ENCODE data around the gene NPC1.
"Not testable (repeated sequence)": the region's sequence is repeated elsewhere in the genome, so short reads cannot be mapped to it uniquely, and the experiment has no call there.

NPC1 gene
- 86.6 to 303 (median 239) reads per million in 17 experiments for total RNA-seq

GRCh38 chr18:23586249-23587196 lies at the start of gene NPC1:
TSS of gene NPC1 (minus strand) at chr18:23586506. CDS start at chr18:23586343, 163 bp downstream.
- DNase-seq = peak; percentile 95 to 98 (median 98)

DNA sequence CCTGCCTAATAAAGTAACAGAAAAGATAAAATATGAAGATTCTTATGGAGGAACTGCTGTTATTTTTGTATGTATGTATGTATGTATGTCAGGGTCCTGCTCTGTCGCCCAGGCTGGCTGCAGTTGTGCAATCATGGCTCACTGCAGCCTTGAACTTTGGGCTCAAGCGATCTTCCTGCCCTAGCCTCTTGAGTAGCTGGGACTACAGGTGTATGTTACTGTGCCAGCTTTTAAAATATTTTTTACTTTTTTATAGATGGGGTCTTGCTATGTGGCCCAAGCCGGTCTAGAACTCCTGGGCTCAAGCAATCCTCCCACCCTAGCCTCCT lies 49.7 kb upstream of the NPC1 start:
- no peak for DNase-seq

DNA sequence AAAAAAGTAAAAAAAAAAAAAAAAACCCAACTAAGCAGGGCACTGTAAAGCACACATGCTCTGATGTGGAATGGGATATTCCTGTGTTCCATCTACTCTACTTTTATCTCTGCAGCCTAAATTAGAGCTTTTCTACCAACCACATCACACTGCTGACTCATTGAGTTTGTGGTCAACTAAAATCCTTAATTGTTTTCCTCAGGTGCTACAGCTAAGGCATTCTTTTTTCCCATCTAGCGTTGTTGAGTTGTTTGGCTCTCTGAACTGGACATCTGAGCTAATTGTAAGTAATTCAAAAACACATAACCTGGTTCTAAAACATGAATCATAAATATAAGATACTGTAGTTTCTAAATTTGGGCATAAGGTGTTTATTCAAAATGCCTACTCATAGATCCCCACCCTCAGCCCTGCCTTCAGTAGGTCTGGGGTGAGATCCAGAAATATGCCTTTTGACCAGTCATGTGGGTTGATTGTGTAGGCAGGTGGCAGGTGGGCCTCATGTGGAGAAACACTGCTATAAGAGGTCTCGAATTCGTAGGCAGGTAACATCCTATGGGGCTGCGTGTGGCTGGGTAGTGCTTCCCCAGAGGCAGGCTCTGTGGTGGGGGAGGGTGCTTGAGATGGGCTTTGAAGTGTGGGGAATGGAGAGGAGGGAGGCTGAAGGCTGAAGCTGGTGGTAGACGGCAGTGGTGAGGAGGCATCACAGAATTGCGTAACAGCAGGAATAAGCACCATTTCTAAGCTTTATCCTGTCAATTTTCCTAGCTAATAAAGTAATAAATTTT lies 49.2 kb upstream of the NPC1 start:
- DNase-seq = no peak

GRCh38 chr18:23634692-23635091 lies 48.4 kb upstream of the NPC1 start:
- no peak for DNase-seq

DNA sequence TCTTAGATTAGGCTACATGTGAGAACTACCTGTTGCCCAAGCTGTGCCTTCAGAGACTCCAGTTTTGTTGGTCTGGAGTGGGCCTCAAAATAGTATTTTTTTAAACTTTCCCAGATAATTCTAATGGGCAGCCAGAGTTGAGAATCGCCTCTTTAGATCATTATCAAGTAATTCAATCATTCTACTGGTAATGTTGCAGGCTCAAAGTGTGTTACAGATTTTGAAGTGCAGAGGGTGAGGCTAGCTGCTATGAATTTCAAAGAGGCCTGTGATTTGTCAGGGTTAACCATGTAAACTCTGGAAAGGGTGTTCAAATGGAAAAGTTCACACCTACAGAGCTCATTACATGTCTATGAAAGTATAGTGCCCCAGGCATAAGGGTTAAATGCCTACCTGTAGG lies 46.3 kb upstream of the NPC1 start:
- no peak for DNase-seq

GRCh38 chr18:23631746-23632145 lies 45.4 kb upstream of the NPC1 start:
- no peak for DNase-seq

DNA sequence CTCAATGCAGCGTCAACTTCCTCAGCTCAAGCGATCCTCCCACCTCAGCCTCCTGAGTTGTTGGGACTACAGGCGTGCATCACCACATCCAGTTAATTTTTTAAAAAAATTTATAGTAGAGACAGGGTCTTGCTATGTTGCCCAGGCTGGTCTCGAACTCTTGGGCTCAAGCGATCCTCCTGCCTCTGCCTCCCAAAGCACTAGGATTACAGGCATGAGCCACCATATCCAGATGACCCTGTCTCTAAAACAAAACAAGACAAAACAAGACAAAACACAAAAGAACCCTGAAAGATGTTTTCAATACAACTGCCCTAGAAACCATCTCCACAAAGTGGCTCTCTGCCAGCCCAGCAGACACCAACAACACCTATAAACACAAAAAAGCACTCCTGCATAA lies 45.0 kb upstream of the NPC1 start:
- no peak for DNase-seq

GRCh38 chr18:23629444-23629946 lies 43.2 kb upstream of the NPC1 start:
- no peak for DNase-seq

DNA sequence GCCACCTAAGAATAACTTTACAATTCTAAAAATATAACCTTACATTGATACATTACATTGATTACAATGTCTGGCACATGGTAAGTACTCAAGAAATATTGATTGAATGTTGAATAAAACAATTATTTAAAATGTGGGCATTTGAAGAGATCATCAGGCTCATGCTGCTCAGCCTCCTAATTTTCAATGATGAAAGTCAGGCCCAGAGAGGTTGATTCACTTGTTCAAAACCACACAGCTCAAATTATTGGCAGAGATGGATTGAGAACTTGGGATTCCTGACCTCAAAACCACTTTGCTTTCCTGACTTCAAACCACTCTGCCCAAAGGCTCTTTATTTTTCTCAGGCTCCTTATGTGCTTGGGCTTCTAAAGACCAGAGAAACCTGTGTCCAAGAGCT lies 41.7 kb upstream of the NPC1 start:
- DNase-seq = no peak

DNA sequence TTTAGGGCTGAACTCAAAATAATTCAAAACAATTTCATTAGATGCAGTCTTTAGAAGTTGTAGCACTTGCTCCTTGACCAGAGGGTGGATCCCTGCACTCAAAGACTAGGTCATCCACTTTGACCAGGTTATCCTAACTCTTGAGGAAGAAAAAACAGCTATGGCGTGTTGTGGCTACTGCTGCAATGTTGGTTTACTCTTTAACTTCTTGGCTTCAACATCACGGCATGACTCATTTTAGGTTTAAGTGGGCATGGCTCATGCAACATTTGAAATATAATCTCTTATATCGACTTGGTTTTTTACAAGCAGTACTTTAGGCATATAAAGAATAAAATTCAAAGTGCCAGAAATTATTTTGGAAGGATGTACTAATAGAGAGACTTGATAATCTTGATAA lies 41.0 kb upstream of the NPC1 start:
- no peak for DNase-seq

- DNase-seq = no peak
Measured at GRCh38 chr18:23626451-23627279, 40.4 kb upstream of the NPC1 start.

DNA sequence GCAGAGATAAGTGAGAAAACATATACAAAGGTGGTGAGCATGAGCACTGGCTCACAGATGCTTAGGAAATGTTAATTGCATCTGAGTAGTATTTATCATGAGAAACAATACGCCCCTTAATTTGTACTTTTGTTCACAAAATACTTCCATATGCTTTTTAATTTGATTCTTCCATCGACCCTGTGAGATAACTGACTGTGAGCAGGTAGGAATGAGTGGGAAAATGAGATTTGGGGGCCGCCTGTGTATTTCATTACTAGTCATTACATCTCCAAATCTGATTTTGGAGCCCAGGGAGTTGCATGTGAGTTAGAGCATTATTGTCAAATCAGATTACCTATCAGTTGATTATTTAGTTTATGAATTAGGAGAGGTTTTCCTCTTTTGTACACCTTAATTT lies 36.7 kb upstream of the NPC1 start:
- DNase-seq = no peak

DNA sequence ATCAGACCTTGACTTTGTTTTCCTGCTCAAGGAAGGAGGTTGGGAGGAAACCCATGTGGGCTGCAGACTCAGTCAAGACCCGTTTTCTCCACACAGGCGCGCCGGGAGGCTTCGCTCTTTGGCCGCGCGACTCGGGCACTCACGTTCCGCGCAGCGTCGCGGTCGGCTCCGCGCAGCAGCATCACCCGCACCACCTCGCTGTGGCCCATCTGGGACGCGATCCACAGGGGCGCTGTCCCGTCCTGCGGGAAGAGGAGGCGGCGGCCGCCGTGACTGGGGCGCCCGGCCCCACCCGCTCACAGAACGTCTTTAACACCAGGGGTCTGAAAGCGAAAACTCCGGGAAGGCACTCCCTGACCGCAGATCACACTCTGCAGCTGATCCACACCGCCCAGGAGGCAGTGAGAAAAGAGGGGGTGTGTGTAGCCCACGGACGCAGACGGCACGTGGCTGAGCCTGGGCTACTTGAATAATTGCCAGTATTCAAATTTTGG lies 33.1 kb upstream of the NPC1 start:
- peak; percentile 34 to 69 (median 48) for DNase-seq

DNA sequence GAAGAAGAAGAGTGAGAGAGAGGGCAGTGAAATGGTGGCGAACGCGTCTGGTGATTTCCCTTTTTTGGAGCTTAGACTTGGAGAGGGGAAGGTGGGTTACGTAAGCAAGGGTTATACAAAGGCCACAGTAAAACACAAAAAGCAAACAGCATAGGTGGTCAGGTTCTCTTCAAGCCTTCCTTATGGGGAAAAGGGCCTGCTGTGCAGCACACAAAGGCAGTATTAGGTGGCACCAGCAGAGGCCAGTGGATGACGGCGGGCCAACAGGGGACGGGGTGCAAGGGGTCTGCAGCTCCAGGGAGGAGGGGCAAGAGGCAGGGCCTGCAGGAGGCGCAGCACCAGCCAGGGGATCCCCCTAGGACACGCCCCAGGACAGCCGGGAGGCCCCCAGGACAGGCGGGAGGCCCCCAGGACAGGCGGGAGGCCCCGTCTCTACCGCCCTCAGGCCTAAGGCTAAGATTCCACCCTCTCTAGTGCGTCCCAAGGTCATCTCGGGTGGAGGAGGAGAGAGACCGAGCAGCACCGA lies 32.6 kb upstream of the NPC1 start:
- DNase-seq = peak; percentile 54 to 77 (median 72)

- peak in 2 of 4 experiments; percentile 26 for DNase-seq
Measured at GRCh38 chr18:23617412-23618014, 31.2 kb upstream of the NPC1 start.

DNA sequence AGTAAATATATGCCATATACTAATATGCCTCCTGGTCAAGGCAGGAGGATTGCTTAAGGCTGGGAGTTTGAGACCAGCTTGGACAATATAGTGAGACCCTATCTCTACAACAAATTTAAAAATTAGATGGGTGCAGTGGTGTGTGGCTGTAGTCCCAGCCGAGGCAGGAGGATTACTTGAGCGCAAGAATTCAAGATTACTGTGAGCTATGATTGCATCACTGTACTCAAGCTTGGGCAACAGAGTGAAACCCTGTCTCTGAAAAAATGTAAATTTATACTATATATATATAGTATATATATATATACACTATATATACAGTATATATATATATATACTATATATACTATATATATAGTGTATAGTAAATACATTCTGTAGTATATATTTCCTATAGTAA lies 30.0 kb upstream of the NPC1 start:
- no peak for DNase-seq

DNA sequence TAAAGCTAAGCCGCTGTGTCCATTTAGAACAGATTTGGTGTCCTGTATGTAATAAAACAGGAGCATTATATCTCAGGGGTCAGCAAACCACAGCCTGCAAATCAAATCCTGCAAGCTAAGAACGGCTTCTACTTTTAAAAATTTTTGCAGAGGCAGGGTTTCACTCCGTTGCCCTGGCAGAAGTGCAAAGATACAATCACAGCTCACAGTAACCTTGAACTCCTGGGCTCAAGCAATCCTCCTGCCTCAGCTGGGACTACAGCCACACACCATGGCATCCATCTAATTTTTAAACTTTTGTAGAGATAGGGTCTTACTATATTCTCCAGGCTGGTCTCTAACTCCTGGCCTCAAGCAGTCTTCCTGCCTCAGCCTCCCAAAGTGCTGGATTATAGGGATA lies 28.6 kb upstream of the NPC1 start:
- DNase-seq = no peak

GRCh38 chr18:23614413-23614812 lies 28.1 kb upstream of the NPC1 start:
- DNase-seq = no peak

DNA sequence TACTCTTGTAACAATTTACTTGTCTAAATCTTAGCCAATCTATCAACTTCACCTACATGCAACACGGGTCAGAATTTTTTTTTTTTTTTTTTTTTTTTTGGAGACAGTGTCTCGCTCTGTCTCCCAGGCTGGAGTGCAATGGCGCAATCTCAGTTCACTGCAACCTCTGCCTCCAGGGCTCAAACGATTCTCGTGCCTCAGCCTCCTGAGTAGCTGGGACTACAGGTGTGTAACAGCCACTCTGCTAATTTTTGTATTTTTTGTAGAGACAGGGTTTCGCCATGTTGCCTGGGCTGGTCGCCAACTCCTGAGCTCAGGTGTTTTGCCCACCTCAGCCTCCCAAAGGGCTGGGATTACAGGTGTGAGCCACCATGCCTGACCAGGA lies 26.8 kb upstream of the NPC1 start:
- not testable (repeated sequence) for DNase-seq

DNA sequence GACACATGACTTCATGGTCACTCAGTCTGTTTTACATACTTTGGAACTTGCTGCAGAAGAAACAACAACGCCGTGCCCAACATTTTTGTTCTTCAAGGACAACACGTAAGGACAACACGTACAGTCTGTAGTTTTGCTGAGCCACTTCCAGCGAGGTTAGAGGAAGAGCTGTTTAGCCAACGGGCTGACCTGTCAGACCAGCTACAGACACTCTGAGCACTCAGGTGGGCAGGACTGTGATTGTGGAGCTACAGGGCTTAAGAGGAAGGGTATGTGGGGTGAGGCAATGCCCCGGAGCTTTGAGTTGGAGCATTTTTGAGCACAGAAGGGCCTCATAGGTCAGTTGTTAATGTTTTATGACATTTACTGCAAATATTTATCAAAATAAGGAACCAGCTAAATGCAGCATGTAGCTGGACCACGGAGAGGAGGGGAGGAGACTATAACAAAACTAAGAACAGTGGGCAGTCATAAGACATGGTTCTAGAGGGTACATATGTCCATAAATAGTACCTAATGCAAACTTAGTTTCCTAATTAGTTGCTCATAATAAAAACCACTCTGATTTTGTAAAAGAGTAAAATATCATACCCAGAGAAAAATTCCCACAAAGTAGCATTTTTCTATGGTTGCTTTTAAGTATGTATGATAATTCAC lies 26.3 kb upstream of the NPC1 start:
- DNase-seq = peak in 2 of 4 experiments; percentile 25 to 32

- peak in 2 of 4 experiments; percentile 39 to 53 for DNase-seq
Measured at GRCh38 chr18:23609390-23610023, 23.2 kb upstream of the NPC1 start.

All from suppressor macrophage (primary cell).